Measurements from ENCODE around the gene SPATA31D3.
"Not testable (repeated sequence)": the region's sequence is repeated elsewhere in the genome, so short reads cannot be mapped to it uniquely, and the experiment has no call there.

SPATA31D3 gene

GRCh38 chr9:81979196-81979595, 35.9 kb downstream of the SPATA31D3 start:
- DNase-seq (ENCODE audit: low spot score), result no peak

DNA sequence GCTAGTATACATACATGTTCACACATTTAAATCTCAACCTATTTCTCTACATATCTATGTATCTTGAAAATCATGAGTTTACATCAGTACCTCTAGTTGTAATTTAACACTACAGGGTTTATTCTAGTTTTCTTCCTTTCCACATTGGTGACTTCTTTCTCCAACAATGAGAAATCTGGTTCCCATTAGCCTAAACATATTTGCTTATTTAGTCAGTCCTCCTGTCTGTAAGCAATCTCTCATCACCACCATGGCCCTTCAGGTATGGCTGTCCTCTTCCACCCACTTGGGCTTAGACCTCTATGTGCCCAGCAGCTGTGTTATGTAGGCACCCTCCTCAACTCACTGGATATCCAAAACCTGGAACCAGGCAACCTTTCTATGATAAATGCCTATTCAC, 37.3 kb downstream of the SPATA31D3 start:
- DNase-seq (ENCODE audit: low spot score), result no peak

DNA sequence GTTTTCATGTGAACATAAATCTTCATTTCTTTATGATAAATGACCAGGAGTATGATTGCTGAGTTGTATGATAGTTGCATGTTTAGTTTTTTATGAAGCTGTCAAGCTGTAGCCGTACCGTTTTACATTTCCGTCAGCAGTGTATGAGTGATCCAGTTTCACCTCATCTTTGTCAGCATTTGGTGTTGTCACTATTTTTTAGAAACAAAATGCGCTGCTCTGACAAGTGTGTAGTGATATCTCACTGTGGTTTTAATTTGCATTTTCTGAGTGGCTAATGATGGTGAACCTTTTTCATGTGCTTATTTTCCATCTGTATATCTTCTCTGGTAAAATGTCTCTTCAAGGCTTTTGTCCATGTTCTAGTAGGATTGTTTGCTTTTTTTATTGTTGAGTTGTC, 38.6 kb downstream of the SPATA31D3 start:
- no peak for DNase-seq (ENCODE audit: low spot score)

DNA sequence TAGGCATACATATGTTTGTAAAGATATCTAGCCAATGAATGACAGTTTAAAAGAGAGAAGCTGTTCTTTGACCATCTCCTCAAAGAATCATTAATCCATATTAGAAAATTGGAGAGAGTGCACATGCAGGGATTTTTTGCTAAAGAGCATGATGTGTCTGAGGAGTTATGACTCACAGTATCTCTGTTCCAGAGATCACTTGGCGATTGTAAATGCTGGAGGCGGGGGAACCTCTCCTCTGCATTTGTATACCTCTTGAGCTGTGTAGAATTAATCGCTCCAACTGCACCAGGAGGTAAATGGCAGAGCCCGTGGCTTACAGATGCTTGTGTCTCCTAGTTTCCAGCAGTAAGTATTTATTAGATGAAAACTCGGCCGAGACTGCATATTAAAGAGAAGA, 41.6 kb downstream of the SPATA31D3 start:
- no peak for DNase-seq (ENCODE audit: low spot score)

GRCh38 chr9:81986051-81986450, 42.8 kb downstream of the SPATA31D3 start:
- no peak for DNase-seq (ENCODE audit: low spot score)

DNA sequence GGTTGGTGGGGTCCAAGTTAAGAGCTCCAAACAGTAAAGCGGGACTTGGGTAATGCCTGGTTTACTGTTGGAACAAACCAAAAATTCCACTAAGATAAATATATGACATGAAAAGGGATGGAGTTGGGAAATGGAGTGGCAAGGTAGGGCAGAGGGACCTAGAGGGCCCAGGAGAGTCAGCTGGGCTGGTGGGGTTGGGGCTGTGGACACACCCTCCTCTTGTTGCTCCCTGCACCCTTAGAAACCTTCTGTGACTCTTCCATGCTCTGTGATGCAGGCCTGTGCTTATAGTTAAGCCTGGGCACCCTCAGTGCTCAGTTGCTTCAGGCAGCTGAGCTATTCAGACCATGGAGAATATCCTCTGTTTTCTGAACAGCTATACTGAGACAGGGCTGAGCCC, 45.2 kb downstream of the SPATA31D3 start, which contains the start of gene SPATA31D1:
SPATA31D1 (plus strand) TSS at position 301 of the 400 bp plus-strand sequence; CDS start at position 348, 47 bp downstream.
- DNase-seq (ENCODE audit: low spot score), result not testable (repeated sequence)

GRCh38 chr9:81989700-81990099, 46.4 kb downstream of the SPATA31D3 start:
- no peak for DNase-seq (ENCODE audit: low spot score)

- no peak for DNase-seq (ENCODE audit: low spot score)
These were observed 50.4 kb downstream of the SPATA31D3 start for GRCh38 chr9:81993656-81994055.

All from SW480 (cell line).